AG20443 (cell line): ENCODE data around the gene CNOT8.
"Not testable (repeated sequence)": the region's sequence is repeated elsewhere in the genome, so short reads cannot be mapped to it uniquely, and the experiment has no call there.

ENCODE experiments used
- DNase-seq: peaks from one replicate; pipeline ENCODE4 v3.0.0; 2012; ENCODE audit warnings: low spot score, mixed read lengths

CNOT8 gene

GRCh38 chr5:154865466-154866184, 7.2 kb downstream of the CNOT8 start:
- no peak for DNase-seq

GRCh38 chr5:154866841-154867240, 8.4 kb downstream of the CNOT8 start:
- no peak for DNase-seq

GRCh38 chr5:154868702-154869101, 10.3 kb downstream of the CNOT8 start:
- DNase-seq, result no peak

- no peak for DNase-seq
These were observed 13.3 kb downstream of the CNOT8 start for GRCh38 chr5:154871734-154872133.

GRCh38 chr5:154873791-154874331, 15.4 kb downstream of the CNOT8 start:
- DNase-seq, result no peak

GRCh38 chr5:154878642-154879335, 20.4 kb downstream of the CNOT8 start:
- no peak for DNase-seq

- DNase-seq, result no peak
These were observed 23.6 kb downstream of the CNOT8 start for GRCh38 chr5:154881986-154882385.

GRCh38 chr5:154884424-154884823, 26.0 kb downstream of the CNOT8 start:
- no peak for DNase-seq

GRCh38 chr5:154885439-154885838, 27.0 kb downstream of the CNOT8 start:
- no peak for DNase-seq

- DNase-seq, result no peak
These were observed 33.9 kb downstream of the CNOT8 start for GRCh38 chr5:154892369-154892771.

GRCh38 chr5:154893381-154893780, 35.0 kb downstream of the CNOT8 start:
- no peak for DNase-seq

- no peak for DNase-seq
These were observed 37.5 kb downstream of the CNOT8 start for GRCh38 chr5:154895606-154896561.

GRCh38 chr5:154896562-154897165, 38.2 kb downstream of the CNOT8 start:
- DNase-seq, result no peak

GRCh38 chr5:154898210-154898609, 39.8 kb downstream of the CNOT8 start:
- DNase-seq, result no peak

GRCh38 chr5:154899151-154899816, 40.9 kb downstream of the CNOT8 start:
- peak; percentile 24 for DNase-seq

- peak; percentile 14 for DNase-seq
These were observed 41.6 kb downstream of the CNOT8 start for GRCh38 chr5:154900066-154900465.

- peak; percentile 24 for DNase-seq
These were observed 42.8 kb downstream of the CNOT8 start for GRCh38 chr5:154901276-154901675.

- DNase-seq, result no peak
These were observed 43.5 kb downstream of the CNOT8 start for GRCh38 chr5:154901913-154902312.

- DNase-seq, result not testable (repeated sequence)
These were observed 47.2 kb downstream of the CNOT8 start for GRCh38 chr5:154905601-154906000.

GRCh38 chr5:154916874-154917273, 58.4 kb downstream of the CNOT8 start:
- no peak for DNase-seq

- no peak for DNase-seq
These were observed 59.3 kb downstream of the CNOT8 start for GRCh38 chr5:154917757-154918156.
